Measurements from ENCODE around the gene MCM8.

- TF ChIP-seq CTCF (IDR thresholded peaks at IDR 0.05) (no peak), POLR2A (IDR thresholded peaks at IDR 0.05) (no peak)
Measured at GRCh38 chr20:6012179-6012578, 61.7 kb downstream of the MCM8 start.

All from upper lobe of left lung (tissue), 4 donors.